H1 (cell line): ENCODE data around the gene GRID1. TPM values are rescaled to one million over a fixed set of nuclear protein-coding genes. Genes with fewer than 3 reads are reported as not detected.

Experiments
- CTCF ChIA-PET: fragments of 300-600 bp; sonication (Branson Sonifier 250); formaldehyde crosslinking; loops from one replicate; lab custom pipeline; 2021; ENCODE audit not compliant: partially characterized antibody; lab: Charles Lee
- POLR2A ChIA-PET: fragments of 300-600 bp; sonication (Branson Sonifier 250); formaldehyde crosslinking; loops from one replicate; lab custom pipeline; 2021; ENCODE audit warnings: inconsistent platforms; ENCODE audit not compliant: partially characterized antibody; lab: Charles Lee
- DNase-seq, 2 experiments: peaks; one replicate each; pipeline versions ENCODE4 v3.0.0 to v3.0.0-alpha.2; 2010 to 2022; ENCODE audit warnings: low spot score in 2 of 2, low read depth in 1 of 2, mixed read lengths in 1 of 2
- FAIRE-seq: peaks from 2 replicates; lab custom pipeline; 2011; peaks lifted over from hg19 to GRCh38; lab: Jason Lieb, UNC
- H2AFZ ChIP-seq: 2 replicates; pipeline ENCODE4 v1.8.1; 2012; ENCODE audit warnings: low read length, inconsistent platforms
- H2AK5ac ChIP-seq: 2 replicates; pipeline ENCODE4 v1.6.1; 2013; ENCODE audit warnings: low read depth, low read length
- H2BK120ac ChIP-seq: replicated peaks from 2 replicates; pipeline ENCODE3; 2013; ENCODE audit warnings: low read depth, low read length, inconsistent platforms
- H2BK12ac ChIP-seq: 2 replicates; pipeline ENCODE4 v1.6.1; 2013; ENCODE audit warnings: low read depth, low read length
- H2BK15ac ChIP-seq: 2 replicates; pipeline ENCODE4 v1.6.1; 2013; ENCODE audit warnings: low read length
- H2BK20ac ChIP-seq: 2 replicates; pipeline ENCODE4 v1.6.1; 2013; ENCODE audit warnings: low read length
- H2BK5ac ChIP-seq: 2 replicates; pipeline ENCODE4 v1.6.1; 2013; ENCODE audit warnings: low read depth, low read length
- H3K14ac ChIP-seq: 2 replicates; pipeline ENCODE4 v1.6.1; 2013; ENCODE audit warnings: inconsistent platforms; ENCODE audit not compliant: insufficient read length
- H3K18ac ChIP-seq: 2 replicates; pipeline ENCODE4 v1.6.1; 2013; ENCODE audit warnings: low read length; ENCODE audit errors: extremely low read depth
- H3K23ac ChIP-seq: 2 replicates; pipeline ENCODE4 v1.6.1; 2013; ENCODE audit warnings: inconsistent platforms; ENCODE audit not compliant: insufficient read length
- H3K23me2 ChIP-seq: 2 replicates; pipeline ENCODE4 v1.6.1; 2013; ENCODE audit warnings: low read depth, low read length
- H3K27ac ChIP-seq: 2 replicates; pipeline ENCODE4 v1.6.1; 2011; ENCODE audit warnings: low read depth, low read length, inconsistent platforms
- H3K27me3 ChIP-seq, 4 experiments: replicated peaks in 1 of 4; 1 replicate in 1 of 4; 2 replicates in 3 of 4; pipeline versions ENCODE4 v1.6.1 to v1.8.1; 2011 to 2013; ENCODE audit warnings: low read length in 3 of 4, mild to moderate bottlenecking in 3 of 4, inconsistent platforms in 2 of 4, mixed read lengths in 2 of 4, moderate library complexity in 1 of 4; ENCODE audit not compliant: control insufficient read depth in 3 of 4, insufficient read depth in 3 of 4; ENCODE audit errors: extremely low read depth in 1 of 4
- H3K36me3 ChIP-seq, 4 experiments: 2 replicates each; pipeline versions ENCODE4 v1.6.1 to v1.8.1; 2011 to 2013; ENCODE audit warnings: mild to moderate bottlenecking in 4 of 4, low read length in 3 of 4, moderate library complexity in 2 of 4, control low read depth in 1 of 4, inconsistent platforms in 1 of 4; ENCODE audit not compliant: insufficient read depth in 4 of 4, control insufficient read depth in 2 of 4
- H3K4ac ChIP-seq: replicated peaks from 2 replicates; pipeline ENCODE3; 2013; ENCODE audit warnings: low read length, low read depth, mixed read lengths, inconsistent platforms; ENCODE audit not compliant: insufficient read length
- H3K4me1 ChIP-seq, 4 experiments: replicated peaks in 1 of 4; 1 replicate in 1 of 4; 2 replicates in 3 of 4; pipeline versions ENCODE4 v1.6.1 to v1.8.1; 2011 to 2013; ENCODE audit warnings: low read length in 3 of 4, inconsistent platforms in 2 of 4, mixed read lengths in 1 of 4; ENCODE audit not compliant: insufficient read depth in 4 of 4, control insufficient read depth in 3 of 4
- H3K4me2 ChIP-seq, 2 experiments: 2 replicates each; pipeline versions ENCODE4 v1.6.1 to v1.8.1; 2011 to 2013; ENCODE audit warnings: low read depth in 2 of 2, low read length in 2 of 2, control low read depth in 1 of 2, inconsistent platforms in 1 of 2, mild to moderate bottlenecking in 1 of 2; ENCODE audit not compliant: insufficient read depth in 1 of 2
- H3K4me3 ChIP-seq, 4 experiments: fragments of 200-600, 300-600 bp in 1 of 4; sonication (generic), shearing (Covaris generic), sonication (Bioruptor Twin) in 1 of 4; 2 replicates each; pipeline versions ENCODE4 v1.5.1 to v1.8.1; 2011 to 2016; ENCODE audit warnings: low read length in 4 of 4, low read depth in 3 of 4, control low read depth in 2 of 4, inconsistent platforms in 2 of 4, mild to moderate bottlenecking in 2 of 4, mixed read lengths in 1 of 4, moderate library complexity in 1 of 4; ENCODE audit not compliant: insufficient read depth in 2 of 4; ENCODE audit errors: extremely low read depth in 1 of 4
- H3K56ac ChIP-seq: replicated peaks from 2 replicates; pipeline ENCODE3; 2013; ENCODE audit warnings: low read depth, mild to moderate bottlenecking, mixed read lengths, low read length, inconsistent platforms; ENCODE audit not compliant: insufficient read length
- H3K79me1 ChIP-seq: 2 replicates; pipeline ENCODE4 v1.6.1; 2013; ENCODE audit warnings: low read depth, low read length, control low read depth
- H3K79me2 ChIP-seq, 2 experiments: 2 replicates each; pipeline versions ENCODE4 v1.6.1 to v1.8.1; 2012 to 2013; ENCODE audit warnings: low read length in 2 of 2, mild to moderate bottlenecking in 2 of 2, inconsistent platforms in 1 of 2; ENCODE audit not compliant: insufficient read depth in 2 of 2, control insufficient read depth in 1 of 2
- H3K9ac ChIP-seq, 4 experiments: replicated peaks in 1 of 4; 1 replicate in 1 of 4; 2 replicates in 3 of 4; pipeline versions ENCODE4 v1.6.1 to v1.8.1; 2011 to 2013; ENCODE audit warnings: low read depth in 3 of 4, low read length in 3 of 4, control low read depth in 2 of 4, mild to moderate bottlenecking in 2 of 4, moderate library complexity in 2 of 4, inconsistent platforms in 1 of 4; ENCODE audit errors: extremely low read depth in 1 of 4
- H3K9me3 ChIP-seq, 2 experiments: 2 replicates each; pipeline versions ENCODE4 v1.6.1 to v1.8.1; 2012 to 2013; ENCODE audit warnings: mild to moderate bottlenecking in 2 of 2, moderate library complexity in 2 of 2, control low read depth in 1 of 2, inconsistent platforms in 1 of 2, low read depth in 1 of 2, low read length in 1 of 2, mixed read lengths in 1 of 2; ENCODE audit not compliant: insufficient read depth in 2 of 2
- H4K20me1 ChIP-seq, 2 experiments: replicated peaks in 1 of 2; 2 replicates each; pipeline versions ENCODE3 to v1.8.1; 2011 to 2013; ENCODE audit warnings: inconsistent platforms in 2 of 2, low read length in 2 of 2, mild to moderate bottlenecking in 1 of 2; ENCODE audit not compliant: insufficient read depth in 2 of 2, control insufficient read depth in 1 of 2
- H4K5ac ChIP-seq: 2 replicates; pipeline ENCODE4 v1.6.1; 2013; ENCODE audit warnings: low read length, low read depth, mixed read lengths, inconsistent platforms; ENCODE audit not compliant: insufficient read length
- H4K8ac ChIP-seq: 2 replicates; pipeline ENCODE4 v1.8.0; 2013; ENCODE audit warnings: mild to moderate bottlenecking, moderate library complexity, low read length, inconsistent platforms; ENCODE audit not compliant: insufficient read depth; ENCODE audit errors: extremely low read depth
- H4K91ac ChIP-seq: replicated peaks from 2 replicates; pipeline ENCODE3; 2013; ENCODE audit warnings: low read length, mixed read lengths, inconsistent platforms; ENCODE audit not compliant: insufficient read length
- E2F6 ChIP-seq: IDR thresholded peaks from 2 replicates; pipeline ENCODE4 v1.6.1; 2012; ENCODE audit warnings: inconsistent platforms
- JUND ChIP-seq: IDR thresholded peaks from 2 replicates; pipeline ENCODE4 v1.6.1; 2011; ENCODE audit warnings: mild to moderate bottlenecking, improper control_type of control experiment, low read length
- MAFK ChIP-seq: IDR thresholded peaks from 2 replicates; pipeline ENCODE4 v1.6.1; 2012; ENCODE audit warnings: low read depth, mild to moderate bottlenecking, improper control_type of control experiment, low read length
- MAX ChIP-seq: IDR thresholded peaks from 2 replicates; pipeline ENCODE4 v1.6.1; 2012; ENCODE audit warnings: inconsistent platforms
- NRF1 ChIP-seq: IDR thresholded peaks from 2 replicates; pipeline ENCODE4 v1.6.1; 2011; ENCODE audit warnings: mild to moderate bottlenecking, low read depth, low read length, improper control_type of control experiment
- RXRA ChIP-seq: IDR thresholded peaks from 2 replicates; pipeline ENCODE4 v1.6.1; 2011; ENCODE audit warnings: low read depth, mild to moderate bottlenecking, low read length, moderate library complexity; ENCODE audit not compliant: insufficient read depth
- SIRT6 ChIP-seq: IDR thresholded peaks from one replicate; pipeline ENCODE4 v1.7.1; 2012; ENCODE audit warnings: low read length, inconsistent platforms
- SP2 ChIP-seq: IDR thresholded peaks from 2 replicates; pipeline ENCODE4 v1.6.1; 2012; ENCODE audit warnings: mild to moderate bottlenecking, low read length, inconsistent platforms
- YY1 ChIP-seq: IDR thresholded peaks from 2 replicates; pipeline ENCODE4 v1.6.1; 2011; ENCODE audit warnings: low read depth, mild to moderate bottlenecking, low read length
- ZNF274 ChIP-seq: IDR thresholded peaks from 2 replicates; pipeline ENCODE4 v1.7.0; 2012; ENCODE audit warnings: low read length, borderline replicate concordance; ENCODE audit errors: extremely low read depth
- WGBS, 2 experiments: shearing (Covaris generic) in 1 of 2; methylation state at CpG; one replicate each; pipeline versions ENCODE4 v1.1.6 to v1.1.7; 2013 to 2015; ENCODE audit warnings: low lambda C conversion rate in 2 of 2, mixed read lengths in 2 of 2, inconsistent platforms in 1 of 2, low coverage in 1 of 2, missing lambda C conversion rate in 1 of 2; ENCODE audit not compliant: insufficient replicate concordance in 2 of 2, insufficient coverage in 1 of 2, insufficient read length in 1 of 2; ENCODE audit errors: extremely low coverage in 1 of 2, missing lambda C conversion rate in 1 of 2; 5-methylcytosine and 5-hydroxymethylcytosine counted together
- polyA plus RNA-seq, 7 experiments: library from polyadenylated mRNA; depleted of rRNA in 3 of 7; stranded (reverse) in 5 of 7; unstranded in 2 of 7; fragments of >200 nt in 5 of 7; fragments of 200-250 nt in 2 of 7; gene quantifications; 1 replicate in 5 of 7; 2 replicates in 1 of 7; 4 replicates in 1 of 7; pipeline versions ENCODE4 v1.2.1 to v1.2.3, GENCODE V29; 2011 to 2013; ENCODE audit warnings: missing spikeins in 2 of 7, mixed read lengths in 2 of 7
- total RNA-seq: library from RNA; stranded (reverse); fragmentation: NEBNext Ultra II Directional; extraction: Animal tissue kit (Norgen Biotek cat#: 25700); gene quantifications from 2 replicates; pipeline ENCODE4 v1.2.1, GENCODE V29; 2021

Gene GRID1
- total and polyA plus RNA-seq, 2 of the 8 experiments (the other 6 are each of a cell fraction or from before 2014, with no cell fraction given) = 0.22 to 0.30 TPM

GRCh38 chr10:86030312-86030711 lies 336.3 kb downstream of the GRID1 start:
- Histone ChIP-seq H4K20me1 (no peaks in the 10 kb centered on the region), H2AFZ (no peak overlapping the region), H3K27ac (no peak overlapping the region), H4K8ac (no peak overlapping the region), H2BK5ac (no peak overlapping the region), H3K18ac (no peak overlapping the region), H3K79me1 (no peaks in the 10 kb centered on the region), H3K4me1 (no peaks in the 10 kb centered on the region), H3K36me3 (peaks cover 0 to 2% (median 0%) of the 10 kb centered on the region in 4 experiments; a peak in 1 of 8 replicates), H3K14ac (no peak overlapping the region), H3K27me3 (no peaks in the 10 kb centered on the region), H2BK20ac (no peak overlapping the region), H2AK5ac (no peak overlapping the region), H3K4me3 (no peak overlapping the region), H3K56ac (no peak overlapping the region), H2BK12ac (no peak overlapping the region), H3K23me2 (peaks cover 3% of the 10 kb centered on the region; the same call in 1 of the 2 replicates), H3K23ac (no peak overlapping the region), H2BK15ac (no peak overlapping the region), H3K9ac (no peak overlapping the region), H3K4ac (no peak overlapping the region), H4K91ac (no peak overlapping the region), H4K5ac (no peak overlapping the region), H3K9me3 (peaks cover 18 to 34% of the 10 kb centered on the region in 2 experiments), H2BK120ac (no peak overlapping the region), H3K79me2 (no peaks in the 10 kb centered on the region), H3K4me2 (no peak overlapping the region)
- ChIA-PET POLR2A (no interaction called here), CTCF (no interaction called here)
- 72% methylated on average over 2 of the region's 2 CpGs; no CpG with 5 or more reads in 1 of the 2 experiments for WGBS, 2 experiments
- FAIRE-seq (no peak), DNase-seq (no peak)
- TF ChIP-seq SIRT6 (no peak), MAX (no peak), YY1 (no peak), E2F6 (no peak), NRF1 (no peak), SP2 (no peak), RXRA (no peak), ZNF274 (no peak), JUND (no peak), MAFK (no peak)
